NCI-H128 (cell line): ENCODE results near the gene ITGAL.

Experiments
- DNase-seq: peaks from one replicate; lab custom pipeline; 2025; ENCODE audit not compliant: unreplicated experiment; lab: John Stamatoyannopoulos, UW

The ITGAL gene

GRCh38 chr16:30541502-30542329 lies 69.2 kb downstream of the ITGAL start:
- DNase-seq: no peak

DNA sequence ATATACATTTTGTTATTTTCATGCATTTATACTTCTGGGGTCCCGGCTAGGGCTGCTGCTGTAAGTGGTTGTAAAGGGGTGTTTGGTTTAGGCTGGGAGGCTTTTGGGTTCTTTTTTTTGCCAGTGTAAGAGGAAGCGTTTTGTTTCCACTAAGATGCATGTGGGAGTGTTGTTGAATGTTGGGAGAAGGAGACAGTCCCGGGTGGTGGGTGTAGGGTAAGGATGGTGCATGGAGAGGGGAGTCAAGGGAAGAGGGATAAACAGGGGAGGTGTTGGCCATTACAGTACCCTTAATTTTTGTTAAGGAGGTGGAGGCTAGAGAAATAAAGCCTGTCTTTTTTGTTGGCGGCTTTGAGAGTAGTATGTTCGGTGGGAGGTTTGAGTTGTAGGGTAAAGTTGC lies 70.5 kb downstream of the ITGAL start:
- no peak for DNase-seq

- no peak for DNase-seq
Observed at GRCh38 chr16:30546115-30546514, 73.6 kb downstream of the ITGAL start.

GRCh38 chr16:30548416-30549253 lies 76.1 kb downstream of the ITGAL start:
- no peak for DNase-seq

DNA sequence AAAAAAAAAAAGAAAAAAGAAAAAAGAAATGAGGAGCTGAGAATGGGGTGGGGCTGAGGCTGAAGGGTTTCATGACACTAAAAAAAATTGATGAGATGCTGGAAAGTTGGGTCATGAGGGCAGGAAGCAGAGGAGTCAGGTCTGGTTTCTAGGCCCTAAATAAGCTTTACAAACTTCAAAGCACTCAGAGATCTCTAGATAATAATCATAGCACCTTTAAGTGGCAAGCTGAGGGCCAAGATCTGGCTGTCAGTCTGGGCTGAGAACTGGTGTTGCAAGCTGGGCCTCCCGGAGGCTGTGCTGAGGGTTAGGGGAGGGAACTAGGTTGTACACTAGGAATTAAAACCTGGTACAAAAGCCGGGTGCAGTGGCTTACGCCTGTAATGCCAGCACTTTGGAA lies 79.2 kb downstream of the ITGAL start:
- DNase-seq: no peak

- no peak for DNase-seq
Observed at GRCh38 chr16:30552956-30553355, 80.4 kb downstream of the ITGAL start.

- DNase-seq: no peak
Observed at GRCh38 chr16:30553393-30553899, 80.9 kb downstream of the ITGAL start.

DNA sequence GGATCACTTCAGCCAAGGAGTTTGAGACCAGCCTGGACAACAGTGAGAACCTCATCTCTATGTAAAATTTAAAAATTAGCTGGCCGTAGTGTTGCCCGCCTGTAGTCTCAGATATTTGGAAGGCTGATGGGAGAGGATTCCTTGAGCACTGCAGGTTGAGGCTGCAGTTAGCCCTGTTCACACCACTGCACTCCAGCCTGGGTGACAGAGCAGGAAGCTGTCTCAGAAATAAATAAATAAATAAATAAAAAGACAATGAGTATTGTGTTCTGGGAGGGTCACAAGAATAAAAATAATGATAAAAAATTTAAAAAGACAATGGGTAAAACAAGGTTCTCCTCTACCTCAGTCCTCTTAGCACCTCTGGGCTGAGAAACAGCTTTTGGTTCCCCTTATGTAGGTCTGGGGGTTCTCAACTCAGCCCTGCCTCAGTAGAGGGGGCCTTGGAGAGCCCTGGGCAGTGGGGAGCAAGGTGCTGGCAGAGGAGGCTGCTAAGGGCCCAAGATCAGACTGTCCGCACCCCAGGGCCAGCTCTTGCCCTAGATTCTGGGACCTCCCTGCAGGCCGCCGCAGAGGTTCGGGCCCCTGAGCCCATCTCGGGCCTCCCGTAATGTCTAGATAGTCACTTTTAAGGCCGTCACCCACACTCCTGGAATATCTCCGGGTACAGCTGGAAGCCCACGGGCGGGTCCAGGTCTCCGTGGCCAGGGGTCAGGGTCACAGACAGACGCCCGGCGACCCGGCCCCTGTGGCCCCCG lies 82.2 kb downstream of the ITGAL start:
- no peak for DNase-seq

- no peak for DNase-seq
Observed at GRCh38 chr16:30555315-30556124, 83.0 kb downstream of the ITGAL start.

DNA sequence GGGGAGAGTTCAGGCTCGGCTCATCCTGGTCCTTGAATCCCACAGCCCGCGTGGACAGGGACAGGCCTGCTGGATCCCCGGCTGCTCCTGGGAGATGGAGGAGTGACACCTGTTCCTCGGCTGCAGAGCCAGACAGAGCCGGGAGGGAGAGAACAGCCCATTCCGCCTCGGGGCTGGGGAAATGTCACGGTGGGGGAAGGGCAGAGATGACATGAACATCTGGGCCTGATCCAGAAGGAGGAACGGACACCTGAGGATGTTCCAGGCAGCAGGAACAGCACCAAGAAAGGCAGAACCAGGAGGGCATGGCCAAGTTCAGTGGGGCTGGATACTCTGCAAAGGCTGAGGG lies 83.6 kb downstream of the ITGAL start:
- DNase-seq: no peak

DNA sequence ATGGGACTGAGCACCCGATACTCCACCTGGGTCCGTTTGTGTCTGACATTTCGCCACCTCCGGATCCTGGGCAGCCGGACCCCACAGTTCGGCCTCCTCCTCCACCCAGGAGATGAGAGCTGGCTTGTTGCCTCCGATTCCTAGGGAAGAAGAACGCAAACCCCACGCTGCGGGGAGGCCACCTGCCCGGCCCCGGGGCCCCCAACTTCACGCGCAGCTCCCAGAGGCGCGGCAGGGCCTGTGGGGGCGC lies 85.1 kb downstream of the ITGAL start:
- DNase-seq: no peak

- DNase-seq: peak; percentile 93
Observed at GRCh38 chr16:30557957-30558788, 85.6 kb downstream of the ITGAL start, which contains the start of gene ZNF764. TSS of gene ZNF764 (minus strand) at chr16:30558374. CDS start at chr16:30558182, 192 bp downstream.

GRCh38 chr16:30558789-30559377 lies 86.3 kb downstream of the ITGAL start:
- DNase-seq: no peak

DNA sequence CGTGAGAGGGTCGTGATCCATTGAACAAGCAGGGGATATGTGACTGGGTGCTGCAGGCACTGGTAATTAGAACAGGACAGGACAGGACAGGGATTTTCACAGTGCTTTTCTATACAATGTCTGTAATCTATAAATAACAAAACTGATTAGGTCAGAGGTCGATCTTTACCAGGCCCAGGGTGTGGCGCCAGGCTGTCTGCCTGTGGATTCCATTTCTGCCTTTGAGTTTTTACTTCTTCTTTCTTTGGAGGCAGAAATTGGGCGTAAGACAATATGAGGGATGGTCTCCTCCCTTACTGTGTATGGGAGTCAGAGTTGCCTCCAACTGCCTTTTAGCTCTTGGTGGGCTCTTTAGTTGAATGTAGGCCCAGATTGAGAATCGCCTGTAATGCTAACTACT lies 87.1 kb downstream of the ITGAL start:
- DNase-seq: no peak

DNA sequence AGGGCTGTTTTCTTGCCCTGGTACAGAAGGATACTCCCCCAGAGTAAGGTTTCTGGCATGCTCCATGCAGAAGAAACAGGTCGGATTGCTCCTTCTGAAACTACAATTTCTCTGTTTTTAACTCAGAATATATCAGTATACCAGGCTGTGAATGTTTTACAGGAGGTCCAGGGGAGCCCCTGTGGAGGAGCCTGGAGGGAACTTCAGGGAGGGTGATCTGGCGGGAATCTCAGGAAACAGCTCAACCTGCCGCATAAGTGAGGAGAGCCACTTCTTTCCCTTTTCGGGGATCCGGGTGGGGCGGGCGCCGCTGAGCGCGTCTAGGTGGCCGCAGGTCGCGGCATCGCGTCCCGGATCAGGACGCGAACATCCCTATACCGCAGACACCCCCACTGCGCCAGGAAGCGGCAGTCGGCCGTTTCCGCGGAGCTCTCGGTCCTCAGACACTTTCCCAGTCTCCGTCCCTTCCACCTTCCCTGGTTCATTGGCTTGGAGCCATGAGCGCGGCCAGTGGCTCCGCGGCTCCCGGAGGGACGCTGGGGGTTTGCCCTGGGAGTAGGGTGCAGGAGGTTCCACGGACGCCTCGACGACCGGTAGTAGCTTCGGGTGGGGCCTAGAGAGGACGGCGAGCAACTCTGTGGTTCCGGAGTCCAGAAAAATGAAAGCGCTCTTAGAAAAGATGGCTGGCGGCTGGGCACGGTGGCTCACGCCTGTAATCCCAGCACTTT lies 88.7 kb downstream of the ITGAL start:
- no peak for DNase-seq

GRCh38 chr16:30562021-30562420 lies 89.5 kb downstream of the ITGAL start:
- DNase-seq: no peak

GRCh38 chr16:30565526-30565925 lies 93.0 kb downstream of the ITGAL start:
- no peak for DNase-seq

GRCh38 chr16:30565984-30566383 lies 93.4 kb downstream of the ITGAL start:
- DNase-seq: no peak

GRCh38 chr16:30566531-30566930 lies 94.0 kb downstream of the ITGAL start:
- no peak for DNase-seq
